GM12878 (cell line): ENCODE data around the gene ATXN1. TPM values are rescaled to one million over a fixed set of nuclear protein-coding genes. Genes with fewer than 3 reads are reported as not detected.

Source experiments
- ATAC-seq: fragments of 200-7000 bp; cut with Tn5 transposase; 3 replicates; pipeline ENCODE4 v1.9.1; 2020; ENCODE audit warnings: mild to moderate bottlenecking, moderate library complexity
- BruUV-seq: library from RNA; stranded (reverse); fragments of 400-500 nt; replicated peaks from 2 replicates; lab custom pipeline; 2021; lab: Mats Ljungman, UMichigan
- CTCF ChIA-PET: fragments of 300-600 bp; sonication (Branson Sonifier 250); formaldehyde crosslinking; extraction: SDS; loops from one replicate; lab custom pipeline; 2021; ENCODE audit warnings: inconsistent platforms; lab: Yijun Ruan, JAX
- POLR2A ChIA-PET: fragments of 350-600 bp; formaldehyde crosslinking; extraction: SDS; loops from one replicate; lab custom pipeline; 2021; ENCODE audit warnings: inconsistent platforms; lab: Charles Lee
- RAD21 ChIA-PET: fragments of 300-600 bp; sonication (Branson Sonifier 250); formaldehyde crosslinking; loops from one replicate; lab custom pipeline; 2023; ENCODE audit warnings: antibody characterized with exemption; ENCODE audit not compliant: unreplicated experiment; lab: Charles Lee
- SMC1A ChIA-PET: fragments of 300-600 bp; sonication (Branson Sonifier 250); formaldehyde crosslinking; loops from one replicate; lab custom pipeline; 2023; ENCODE audit not compliant: unreplicated experiment, uncharacterized antibody; lab: Charles Lee
- DNase-seq: peaks from one replicate; pipeline ENCODE4 v3.0.0-alpha.2; 2011; ENCODE audit warnings: low read depth, low spot score
- FAIRE-seq: peaks from 3 replicates; lab custom pipeline; 2011; peaks lifted over from hg19 to GRCh38; lab: Jason Lieb, UNC
- H2AFZ ChIP-seq: 2 replicates; pipeline ENCODE4 v1.6.0; 2011; ENCODE audit warnings: low read depth, low read length, control low read depth; ENCODE audit not compliant: control insufficient read depth
- H3K27ac ChIP-seq: 2 replicates; pipeline ENCODE4 v1.5.1; 2011; ENCODE audit warnings: control low read depth; ENCODE audit not compliant: control insufficient read depth, insufficient read depth
- H3K27me3 ChIP-seq, 2 experiments: replicated peaks in 1 of 2; 2 replicates each; pipeline versions ENCODE4 v1.6.0 to v1.6.1; 2011; ENCODE audit warnings: low read length in 1 of 2; ENCODE audit not compliant: control insufficient read depth in 2 of 2, insufficient read depth in 2 of 2
- H3K36me3 ChIP-seq, 2 experiments: 2 replicates each; pipeline ENCODE4 v1.5.1; 2011; ENCODE audit warnings: low read length in 1 of 2; ENCODE audit not compliant: control insufficient read depth in 2 of 2, insufficient read depth in 2 of 2
- H3K4me1 ChIP-seq: 2 replicates; pipeline ENCODE4 v1.6.1; 2011; ENCODE audit warnings: mild to moderate bottlenecking, low read length, moderate library complexity, mixed read lengths; ENCODE audit not compliant: control insufficient read depth, insufficient read depth
- H3K4me2 ChIP-seq: 2 replicates; pipeline ENCODE4 v1.6.0; 2011; ENCODE audit warnings: control low read depth; ENCODE audit not compliant: control insufficient read depth, insufficient read depth
- H3K4me3 ChIP-seq: fragments of 200-600 bp; sonication (generic); 2 replicates; pipeline ENCODE4 v1.5.1; 2016
- H3K79me2 ChIP-seq: 2 replicates; pipeline ENCODE4 v1.6.0; 2011; ENCODE audit warnings: low read length; ENCODE audit not compliant: control insufficient read depth, insufficient read depth
- H3K9ac ChIP-seq: 2 replicates; pipeline ENCODE4 v1.8.0; 2011; ENCODE audit warnings: low read length, control low read depth, mixed read lengths; ENCODE audit not compliant: control insufficient read depth, insufficient read depth
- H3K9me3 ChIP-seq: replicated peaks from 3 replicates; pipeline ENCODE4 v1.5.1; 2011; ENCODE audit warnings: mild to moderate bottlenecking, low read length; ENCODE audit not compliant: control insufficient read depth, insufficient read depth
- H4K20me1 ChIP-seq: 2 replicates; pipeline ENCODE4 v1.6.0; 2011; ENCODE audit not compliant: control insufficient read depth, insufficient read depth
- BACH1 ChIP-seq: fragments of 450-650 bp; IDR thresholded peaks from 2 replicates; pipeline ENCODE4 v1.6.1; 2017; ENCODE audit warnings: mild to moderate bottlenecking, borderline replicate concordance
- BCL11A ChIP-seq: IDR thresholded peaks from 2 replicates; pipeline ENCODE4 v1.6.1; 2011; ENCODE audit warnings: low read depth, low read length
- FOXM1 ChIP-seq: IDR thresholded peaks from 2 replicates; pipeline ENCODE4 v1.6.1; 2012; ENCODE audit warnings: low read depth, mild to moderate bottlenecking, inconsistent platforms, low read length, moderate library complexity
- IKZF2 ChIP-seq, 2 experiments: fragments of 450-650 bp; IDR thresholded peaks; 2 replicates each; pipeline ENCODE4 v1.6.1; 2017; ENCODE audit warnings: mild to moderate bottlenecking in 2 of 2, moderate library complexity in 2 of 2
- PAX5 ChIP-seq: IDR thresholded peaks from 2 replicates; pipeline ENCODE4 v1.6.1; 2011; ENCODE audit warnings: low read depth, low read length, borderline replicate concordance
- RELB ChIP-seq: fragments of 450-650 bp; IDR thresholded peaks from 2 replicates; pipeline ENCODE4 v1.6.1; 2017; ENCODE audit warnings: low read depth, mild to moderate bottlenecking, moderate library complexity
- SP1 ChIP-seq: IDR thresholded peaks from one replicate; pipeline ENCODE4 v1.6.1; 2011; ENCODE audit warnings: low read depth, low read length
- SPI1 ChIP-seq: IDR thresholded peaks from 2 replicates; pipeline ENCODE4 v1.6.1; 2011; ENCODE audit warnings: low read depth, mild to moderate bottlenecking, low read length, moderate library complexity, borderline replicate concordance; ENCODE audit not compliant: insufficient read depth
- SREBF1 ChIP-seq: IDR thresholded peaks from 2 replicates; pipeline ENCODE4 v1.6.1; 2012; ENCODE audit warnings: mild to moderate bottlenecking, low read length
- TCF7 ChIP-seq: IDR thresholded peaks from 2 replicates; pipeline ENCODE4 v1.6.1; 2014; ENCODE audit warnings: antibody characterized with exemption, borderline replicate concordance
- WRNIP1 ChIP-seq: IDR thresholded peaks from 2 replicates; pipeline ENCODE4 v1.6.1; 2011; ENCODE audit warnings: low read depth, low read length, improper control_type of control experiment, borderline replicate concordance
- WGBS: methylation state at CpG from one replicate; pipeline ENCODE4 v1.1.6; 2016; ENCODE audit warnings: low lambda C conversion rate; ENCODE audit not compliant: insufficient replicate concordance, insufficient coverage; ENCODE audit errors: missing lambda C conversion rate; 5-methylcytosine and 5-hydroxymethylcytosine counted together
- in situ Hi-C: fragments of 300-500 bp; cut with MboI; formaldehyde crosslinking; loops from 9 replicates; pipeline ENCODE4 v1.14.3; 2018; ENCODE audit warnings: mixed read lengths
- intact Hi-C: fragments of 100-400 bp; cut with micrococcal nuclease; formaldehyde crosslinking; loops from one replicate; pipeline ENCODE4 v1.14.2; 2022; ENCODE audit not compliant: unreplicated experiment
- polyA plus RNA-seq, 11 experiments: library from polyadenylated mRNA; depleted of rRNA in 4 of 11; unstranded in 6 of 11; stranded (reverse) in 5 of 11; fragments of >200 nt; fragmentation: Nextera tagmentation in 4 of 11; fragmentation: Illumina TruSeq in 1 of 11; extraction: Ambion mirVana in 4 of 11; extraction: Trizol in 1 of 11; gene quantifications; 1 replicate in 1 of 11; 2 replicates in 10 of 11; pipeline versions ENCODE4 v1.2.1 to v1.2.3, GENCODE V29; 2011 to 2016; ENCODE audit warnings: inconsistent platforms in 2 of 11, missing spikeins in 2 of 11, low read depth in 1 of 11
- total RNA-seq, 4 experiments: library from RNA; depleted of rRNA in 3 of 4; stranded (reverse); fragments of >200 nt in 3 of 4; fragmentation: Illumina TruSeq in 1 of 4; extraction: Trizol in 1 of 4; gene quantifications; 2 replicates each; pipeline versions ENCODE4 v1.2.1 to v1.2.3, GENCODE V29; 2013 to 2021
- TF ChIP-seq, protein P1 (sequence below): fragments of 150-350 bp; IDR thresholded peaks from 2 replicates; pipeline ENCODE4 v1.6.1; 2016; ENCODE audit warnings: low read depth, low read length
- TF ChIP-seq, protein P2 (sequence below): IDR thresholded peaks from 2 replicates; pipeline ENCODE4 v1.6.1; 2011; ENCODE audit warnings: low read depth, low read length, improper control_type of control experiment, borderline replicate concordance
- TF ChIP-seq, protein P3 (sequence below): fragments of 450-650 bp; conservative IDR thresholded peaks from 2 replicates; pipeline ENCODE4 v1.6.1; 2017; ENCODE audit warnings: mild to moderate bottlenecking, moderate library complexity

The ATXN1 gene
- total and polyA plus RNA-seq, 10 of the 15 experiments (the other 5 are each of a cell fraction or from before 2014, with no cell fraction given): 12.2 to 51.2 (median 20.5) TPM

GRCh38 chr6:16623731-16624130 lies 137.5 kb downstream of the ATXN1 start:
- no peak for ATAC-seq
- TF ChIP-seq BCL11A (no peak), SP1 (no peak), SREBF1 (no peak), WRNIP1 (no peak), IKZF2 (IDR thresholded peaks at IDR 0.05) (no peak), PAX5 (no peak), RELB (no peak), TCF7 (no peak), FOXM1 (no peak), BACH1 (no peak), SPI1 (no peak)
- TF ChIP-seq, protein P1, sequence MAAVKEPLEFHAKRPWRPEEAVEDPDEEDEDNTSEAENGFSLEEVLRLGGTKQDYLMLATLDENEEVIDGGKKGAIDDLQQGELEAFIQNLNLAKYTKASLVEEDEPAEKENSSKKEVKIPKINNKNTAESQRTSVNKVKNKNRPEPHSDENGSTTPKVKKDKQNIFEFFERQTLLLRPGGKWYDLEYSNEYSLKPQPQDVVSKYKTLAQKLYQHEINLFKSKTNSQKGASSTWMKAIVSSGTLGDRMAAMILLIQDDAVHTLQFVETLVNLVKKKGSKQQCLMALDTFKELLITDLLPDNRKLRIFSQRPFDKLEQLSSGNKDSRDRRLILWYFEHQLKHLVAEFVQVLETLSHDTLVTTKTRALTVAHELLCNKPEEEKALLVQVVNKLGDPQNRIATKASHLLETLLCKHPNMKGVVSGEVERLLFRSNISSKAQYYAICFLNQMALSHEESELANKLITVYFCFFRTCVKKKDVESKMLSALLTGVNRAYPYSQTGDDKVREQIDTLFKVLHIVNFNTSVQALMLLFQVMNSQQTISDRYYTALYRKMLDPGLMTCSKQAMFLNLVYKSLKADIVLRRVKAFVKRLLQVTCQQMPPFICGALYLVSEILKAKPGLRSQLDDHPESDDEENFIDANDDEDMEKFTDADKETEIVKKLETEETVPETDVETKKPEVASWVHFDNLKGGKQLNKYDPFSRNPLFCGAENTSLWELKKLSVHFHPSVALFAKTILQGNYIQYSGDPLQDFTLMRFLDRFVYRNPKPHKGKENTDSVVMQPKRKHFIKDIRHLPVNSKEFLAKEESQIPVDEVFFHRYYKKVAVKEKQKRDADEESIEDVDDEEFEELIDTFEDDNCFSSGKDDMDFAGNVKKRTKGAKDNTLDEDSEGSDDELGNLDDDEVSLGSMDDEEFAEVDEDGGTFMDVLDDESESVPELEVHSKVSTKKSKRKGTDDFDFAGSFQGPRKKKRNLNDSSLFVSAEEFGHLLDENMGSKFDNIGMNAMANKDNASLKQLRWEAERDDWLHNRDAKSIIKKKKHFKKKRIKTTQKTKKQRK: no peak
- TF ChIP-seq, protein P2, sequence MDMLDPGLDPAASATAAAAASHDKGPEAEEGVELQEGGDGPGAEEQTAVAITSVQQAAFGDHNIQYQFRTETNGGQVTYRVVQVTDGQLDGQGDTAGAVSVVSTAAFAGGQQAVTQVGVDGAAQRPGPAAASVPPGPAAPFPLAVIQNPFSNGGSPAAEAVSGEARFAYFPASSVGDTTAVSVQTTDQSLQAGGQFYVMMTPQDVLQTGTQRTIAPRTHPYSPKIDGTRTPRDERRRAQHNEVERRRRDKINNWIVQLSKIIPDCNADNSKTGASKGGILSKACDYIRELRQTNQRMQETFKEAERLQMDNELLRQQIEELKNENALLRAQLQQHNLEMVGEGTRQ: no peak
- TF ChIP-seq, protein P3, sequence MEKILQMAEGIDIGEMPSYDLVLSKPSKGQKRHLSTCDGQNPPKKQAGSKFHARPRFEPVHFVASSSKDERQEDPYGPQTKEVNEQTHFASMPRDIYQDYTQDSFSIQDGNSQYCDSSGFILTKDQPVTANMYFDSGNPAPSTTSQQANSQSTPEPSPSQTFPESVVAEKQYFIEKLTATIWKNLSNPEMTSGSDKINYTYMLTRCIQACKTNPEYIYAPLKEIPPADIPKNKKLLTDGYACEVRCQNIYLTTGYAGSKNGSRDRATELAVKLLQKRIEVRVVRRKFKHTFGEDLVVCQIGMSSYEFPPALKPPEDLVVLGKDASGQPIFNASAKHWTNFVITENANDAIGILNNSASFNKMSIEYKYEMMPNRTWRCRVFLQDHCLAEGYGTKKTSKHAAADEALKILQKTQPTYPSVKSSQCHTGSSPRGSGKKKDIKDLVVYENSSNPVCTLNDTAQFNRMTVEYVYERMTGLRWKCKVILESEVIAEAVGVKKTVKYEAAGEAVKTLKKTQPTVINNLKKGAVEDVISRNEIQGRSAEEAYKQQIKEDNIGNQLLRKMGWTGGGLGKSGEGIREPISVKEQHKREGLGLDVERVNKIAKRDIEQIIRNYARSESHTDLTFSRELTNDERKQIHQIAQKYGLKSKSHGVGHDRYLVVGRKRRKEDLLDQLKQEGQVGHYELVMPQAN: no peak
- TF ChIP-seq, all 136 proteins: peak for 0
- H4K20me1 ChIP-seq: no peaks in the 10 kb centered on the region
- WGBS: 85% methylated on average over 4 of the region's 4 CpGs
- H3K27ac ChIP-seq: no peak overlapping the region
- no peaks in the 10 kb centered on the region for H3K79me2 ChIP-seq
- H3K4me2 ChIP-seq: no peak overlapping the region
- SMC1A ChIA-PET: interaction anchor here (3.8 kb wide), 1 partner anchor 12 kb away, joined by 20 read pairs; no protein-coding TSS in a partner anchor
- no peak for DNase-seq
- H3K9ac ChIP-seq: no peak overlapping the region
- POLR2A ChIA-PET: no interaction called here
- no peak for FAIRE-seq
- no peaks in the 10 kb centered on the region; the same call in 1 of the 3 replicates for H3K9me3 ChIP-seq
- in situ Hi-C loops: no loop called here
- H3K27me3 ChIP-seq: no peaks in the 10 kb centered on the region
- peaks cover 6% of the 10 kb centered on the region for H3K4me1 ChIP-seq
- no TSS peak for BruUV-seq
- H2AFZ ChIP-seq: no peak overlapping the region
- intact Hi-C loops: no loop called here
- no peak overlapping the region for H3K4me3 ChIP-seq
- RAD21 ChIA-PET: no interaction called here
- no peaks in the 10 kb centered on the region; a peak in 1 of 4 replicates for H3K36me3 ChIP-seq
- CTCF ChIA-PET: no interaction called here
